ENCODE results near the gene SUSD1.
"Not testable (repeated sequence)": the region's sequence is repeated elsewhere in the genome, so short reads cannot be mapped to it uniquely, and the experiment has no call there.

SUSD1 gene

GRCh38 chr9:112173489-112174221 is 1.4 kb downstream of the SUSD1 start:
- no peak for DNase-seq (ENCODE audit: low read depth)

- no peak for DNase-seq (ENCODE audit: low read depth)
Observed at GRCh38 chr9:112170968-112171367, 4.1 kb downstream of the SUSD1 start.

- peak; percentile 21 for DNase-seq (ENCODE audit: low read depth)
Observed at GRCh38 chr9:112170235-112170634, 4.9 kb downstream of the SUSD1 start.

- no peak for DNase-seq (ENCODE audit: low read depth)
Observed at GRCh38 chr9:112169368-112169767, 5.7 kb downstream of the SUSD1 start.

GRCh38 chr9:112168197-112168596 is 6.9 kb downstream of the SUSD1 start:
- DNase-seq (ENCODE audit: low read depth): no peak

GRCh38 chr9:112166176-112167140 is 8.6 kb downstream of the SUSD1 start:
- DNase-seq (ENCODE audit: low read depth): peak; percentile 39

- no peak for DNase-seq (ENCODE audit: low read depth)
Observed at GRCh38 chr9:112162621-112163413, 12.3 kb downstream of the SUSD1 start.

- DNase-seq (ENCODE audit: low read depth): no peak
Observed at GRCh38 chr9:112159781-112160180, 15.3 kb downstream of the SUSD1 start.

GRCh38 chr9:112158656-112159367 is 16.3 kb downstream of the SUSD1 start:
- DNase-seq (ENCODE audit: low read depth): no peak

GRCh38 chr9:112157961-112158360 is 17.1 kb downstream of the SUSD1 start:
- DNase-seq (ENCODE audit: low read depth): no peak

- no peak for DNase-seq (ENCODE audit: low read depth)
Observed at GRCh38 chr9:112157087-112157486, 18.0 kb downstream of the SUSD1 start.

- DNase-seq (ENCODE audit: low read depth): no peak
Observed at GRCh38 chr9:112149211-112149610, 25.9 kb downstream of the SUSD1 start.

GRCh38 chr9:112145886-112146285 is 29.2 kb downstream of the SUSD1 start:
- peak; percentile 67 for DNase-seq (ENCODE audit: low read depth)

GRCh38 chr9:112144807-112145206 is 30.3 kb downstream of the SUSD1 start:
- no peak for DNase-seq (ENCODE audit: low read depth)

GRCh38 chr9:112142420-112142819 is 32.7 kb downstream of the SUSD1 start:
- no peak for DNase-seq (ENCODE audit: low read depth)

- DNase-seq (ENCODE audit: low read depth): no peak
Observed at GRCh38 chr9:112140936-112141335, 34.2 kb downstream of the SUSD1 start.

GRCh38 chr9:112137066-112137465 is 38.0 kb downstream of the SUSD1 start:
- DNase-seq (ENCODE audit: low read depth): no peak

GRCh38 chr9:112135706-112136105 is 39.4 kb downstream of the SUSD1 start:
- no peak for DNase-seq (ENCODE audit: low read depth)

- not testable (repeated sequence) for DNase-seq (ENCODE audit: low read depth)
Observed at GRCh38 chr9:112133806-112134205, 41.3 kb downstream of the SUSD1 start.

GRCh38 chr9:112132356-112132755 is 42.7 kb downstream of the SUSD1 start:
- DNase-seq (ENCODE audit: low read depth): peak; percentile 13

GRCh38 chr9:112130997-112131396 is 44.1 kb downstream of the SUSD1 start:
- DNase-seq (ENCODE audit: low read depth): no peak

GRCh38 chr9:112130347-112130746 is 44.8 kb downstream of the SUSD1 start:
- DNase-seq (ENCODE audit: low read depth): no peak
